ENCODE measurements around the gene DRAM1.
"Not testable (repeated sequence)": the region's sequence is repeated elsewhere in the genome, so short reads cannot be mapped to it uniquely, and the experiment has no call there.

The DRAM1 gene

DNA sequence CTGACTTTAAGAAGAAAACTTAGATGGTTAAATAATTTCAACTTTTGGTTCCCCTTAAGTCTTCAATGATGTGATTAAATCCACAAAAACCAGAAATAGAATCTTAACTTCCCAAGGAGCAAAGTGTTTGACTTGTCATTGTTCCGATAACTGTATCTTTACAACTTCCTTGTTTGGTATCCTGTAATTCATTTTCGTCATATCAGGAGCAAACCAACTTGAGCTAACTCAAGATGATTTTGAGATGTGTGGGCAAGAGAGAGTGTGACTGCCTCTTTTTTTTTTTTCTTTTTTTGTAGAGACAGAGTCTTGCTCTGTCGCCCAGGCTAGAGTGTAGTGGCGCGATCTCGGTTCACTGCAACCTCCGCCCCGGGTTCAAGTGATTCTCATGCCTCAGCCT lies 25.3 kb downstream of the DRAM1 start:
- no peak overlapping the region for H3K4me3 ChIP-seq (ENCODE audit: control insufficient read depth, low read depth, low read length)
- no peak for DNase-seq (ENCODE audit: low read depth)
- TF ChIP-seq, protein P1, sequence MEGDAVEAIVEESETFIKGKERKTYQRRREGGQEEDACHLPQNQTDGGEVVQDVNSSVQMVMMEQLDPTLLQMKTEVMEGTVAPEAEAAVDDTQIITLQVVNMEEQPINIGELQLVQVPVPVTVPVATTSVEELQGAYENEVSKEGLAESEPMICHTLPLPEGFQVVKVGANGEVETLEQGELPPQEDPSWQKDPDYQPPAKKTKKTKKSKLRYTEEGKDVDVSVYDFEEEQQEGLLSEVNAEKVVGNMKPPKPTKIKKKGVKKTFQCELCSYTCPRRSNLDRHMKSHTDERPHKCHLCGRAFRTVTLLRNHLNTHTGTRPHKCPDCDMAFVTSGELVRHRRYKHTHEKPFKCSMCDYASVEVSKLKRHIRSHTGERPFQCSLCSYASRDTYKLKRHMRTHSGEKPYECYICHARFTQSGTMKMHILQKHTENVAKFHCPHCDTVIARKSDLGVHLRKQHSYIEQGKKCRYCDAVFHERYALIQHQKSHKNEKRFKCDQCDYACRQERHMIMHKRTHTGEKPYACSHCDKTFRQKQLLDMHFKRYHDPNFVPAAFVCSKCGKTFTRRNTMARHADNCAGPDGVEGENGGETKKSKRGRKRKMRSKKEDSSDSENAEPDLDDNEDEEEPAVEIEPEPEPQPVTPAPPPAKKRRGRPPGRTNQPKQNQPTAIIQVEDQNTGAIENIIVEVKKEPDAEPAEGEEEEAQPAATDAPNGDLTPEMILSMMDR (conservative IDR thresholded peaks at IDR 0.05; ENCODE audit: control insufficient read depth, insufficient read depth, low read depth, low read length): no peak

DNA sequence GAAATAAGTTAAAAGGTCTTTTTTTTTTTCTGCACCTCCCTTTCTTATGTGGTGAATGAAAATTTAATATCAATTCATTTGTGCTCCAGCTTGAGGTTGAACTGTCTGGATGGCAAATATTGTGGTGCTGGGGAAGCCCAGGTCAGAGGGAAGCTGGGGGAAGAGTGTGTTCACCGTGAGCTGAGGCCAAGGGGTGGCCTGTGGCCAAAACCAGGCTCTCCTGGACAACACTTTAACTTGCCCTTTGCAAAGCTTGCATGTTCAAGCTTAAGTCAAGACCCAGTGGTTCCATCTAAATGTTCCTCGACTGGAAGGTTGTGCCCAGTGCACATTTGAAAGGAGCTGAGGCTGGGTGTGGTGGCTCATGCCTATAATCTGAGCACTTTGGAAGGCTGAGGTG lies 28.8 kb downstream of the DRAM1 start:
- no peak overlapping the region for H3K4me3 ChIP-seq (ENCODE audit: control insufficient read depth, low read depth, low read length)
- TF ChIP-seq, protein P1 (conservative IDR thresholded peaks at IDR 0.05; ENCODE audit: control insufficient read depth, insufficient read depth, low read depth, low read length): no peak
- no peak for DNase-seq (ENCODE audit: low read depth)

GRCh38 chr12:101908395-101908794 lies 31.0 kb downstream of the DRAM1 start:
- TF ChIP-seq, protein P1 (conservative IDR thresholded peaks at IDR 0.05; ENCODE audit: control insufficient read depth, insufficient read depth, low read depth, low read length): no peak
- no peak for DNase-seq (ENCODE audit: low read depth)
- no peak overlapping the region for H3K4me3 ChIP-seq (ENCODE audit: control insufficient read depth, low read depth, low read length)

DNA sequence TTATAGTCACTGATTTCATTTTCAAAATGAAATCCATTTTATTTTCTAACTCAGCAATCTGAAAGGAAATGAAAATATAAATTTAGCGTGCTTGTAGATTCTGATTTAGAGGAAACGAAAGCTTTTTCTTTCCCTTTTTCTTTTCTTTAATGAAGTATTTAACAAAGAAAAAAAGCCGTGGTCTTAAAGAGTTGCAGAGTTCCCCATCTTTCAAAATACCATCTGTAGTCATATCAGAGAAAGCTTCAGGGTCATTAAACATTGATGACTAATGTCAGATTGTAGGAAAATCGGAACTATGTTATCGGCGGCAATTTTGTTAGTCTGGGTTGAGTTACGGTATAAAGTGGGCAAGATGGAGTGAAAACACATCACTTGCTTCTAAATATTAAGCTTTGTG lies 32.3 kb downstream of the DRAM1 start:
- TF ChIP-seq, protein P1 (conservative IDR thresholded peaks at IDR 0.05; ENCODE audit: control insufficient read depth, insufficient read depth, low read depth, low read length): no peak
- DNase-seq (ENCODE audit: low read depth): no peak
- no peak overlapping the region for H3K4me3 ChIP-seq (ENCODE audit: control insufficient read depth, low read depth, low read length)

DNA sequence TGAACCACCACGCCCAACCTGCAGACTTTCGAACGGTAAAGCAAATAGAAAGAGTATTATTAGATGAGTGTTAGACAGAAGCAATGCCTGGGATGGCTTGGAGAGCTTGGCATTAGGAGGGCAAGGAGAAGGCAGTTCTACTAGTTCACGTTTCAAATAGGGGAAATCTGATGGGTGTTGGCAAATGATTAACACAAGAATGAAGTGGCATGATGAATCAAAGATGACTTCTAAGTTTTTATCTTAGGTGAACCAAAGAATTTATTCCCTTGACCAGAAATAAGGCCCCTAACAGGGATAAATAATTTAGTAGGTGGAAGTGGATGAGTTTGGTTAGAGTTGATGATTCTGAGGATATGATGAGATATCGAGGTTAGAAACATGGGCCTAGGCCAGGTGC lies 38.5 kb downstream of the DRAM1 start:
- H3K4me3 ChIP-seq (ENCODE audit: control insufficient read depth, low read depth, low read length): no peak overlapping the region
- TF ChIP-seq, protein P1 (conservative IDR thresholded peaks at IDR 0.05; ENCODE audit: control insufficient read depth, insufficient read depth, low read depth, low read length): no peak
- no peak for DNase-seq (ENCODE audit: low read depth)

- H3K4me3 ChIP-seq (ENCODE audit: control insufficient read depth, low read depth, low read length); DNase-seq (ENCODE audit: low read depth): not testable (repeated sequence)
Observed at GRCh38 chr12:101918805-101919204, 41.4 kb downstream of the DRAM1 start.

- TF ChIP-seq, protein P1 (conservative IDR thresholded peaks at IDR 0.05; ENCODE audit: control insufficient read depth, insufficient read depth, low read depth, low read length): no peak
- DNase-seq (ENCODE audit: low read depth): no peak
- H3K4me3 ChIP-seq (ENCODE audit: control insufficient read depth, low read depth, low read length): no peak overlapping the region
Observed at GRCh38 chr12:101919447-101919846, 42.1 kb downstream of the DRAM1 start.
